Esophagus squamous epithelium (tissue), 4 donors: ENCODE results near the gene ODF2.

ENCODE experiments used
- POLR2A ChIP-seq, 4 donors: fragments of 450-650 bp; IDR thresholded peaks; one replicate each; pipeline ENCODE4 v1.6.1; 2017; ENCODE audit warnings: antibody characterized with exemption in 4 of 4, mild to moderate bottlenecking in 4 of 4, moderate library complexity in 3 of 4
- TF ChIP-seq, protein P1 (sequence below), 6 experiments: fragments of 450-650 bp in 4 of 6; fragments of 200-600 bp in 2 of 6; sonication (generic) in 2 of 6; IDR thresholded peaks; one replicate each; pipeline ENCODE4 v1.5.1; 2016 to 2019; ENCODE audit warnings: antibody characterized with exemption in 6 of 6, mild to moderate bottlenecking in 4 of 6, moderate library complexity in 4 of 6

DNA sequence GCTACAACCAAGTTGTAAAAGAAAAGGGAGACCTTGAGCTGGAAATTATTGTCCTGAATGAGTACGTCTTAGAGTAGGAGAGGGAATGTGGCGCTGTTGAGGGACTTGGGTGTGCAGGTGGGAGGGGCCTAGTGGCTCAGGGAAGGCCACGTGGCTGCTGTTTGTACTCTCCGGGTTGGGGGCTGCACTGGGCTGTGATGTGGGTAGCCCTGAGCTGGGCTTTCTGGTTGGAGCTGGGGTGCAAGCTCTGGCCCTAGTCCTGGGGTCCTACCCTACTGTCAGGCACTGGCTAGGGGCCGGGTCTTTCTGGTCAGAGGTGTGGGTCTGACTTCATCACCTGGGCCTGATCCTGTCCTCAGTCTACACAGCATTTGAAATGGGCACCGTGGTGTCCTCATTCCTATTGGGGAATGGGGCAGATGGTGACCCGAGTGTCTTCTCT, 29.6 kb downstream of the ODF2 start:
- TF ChIP-seq, protein P1, sequence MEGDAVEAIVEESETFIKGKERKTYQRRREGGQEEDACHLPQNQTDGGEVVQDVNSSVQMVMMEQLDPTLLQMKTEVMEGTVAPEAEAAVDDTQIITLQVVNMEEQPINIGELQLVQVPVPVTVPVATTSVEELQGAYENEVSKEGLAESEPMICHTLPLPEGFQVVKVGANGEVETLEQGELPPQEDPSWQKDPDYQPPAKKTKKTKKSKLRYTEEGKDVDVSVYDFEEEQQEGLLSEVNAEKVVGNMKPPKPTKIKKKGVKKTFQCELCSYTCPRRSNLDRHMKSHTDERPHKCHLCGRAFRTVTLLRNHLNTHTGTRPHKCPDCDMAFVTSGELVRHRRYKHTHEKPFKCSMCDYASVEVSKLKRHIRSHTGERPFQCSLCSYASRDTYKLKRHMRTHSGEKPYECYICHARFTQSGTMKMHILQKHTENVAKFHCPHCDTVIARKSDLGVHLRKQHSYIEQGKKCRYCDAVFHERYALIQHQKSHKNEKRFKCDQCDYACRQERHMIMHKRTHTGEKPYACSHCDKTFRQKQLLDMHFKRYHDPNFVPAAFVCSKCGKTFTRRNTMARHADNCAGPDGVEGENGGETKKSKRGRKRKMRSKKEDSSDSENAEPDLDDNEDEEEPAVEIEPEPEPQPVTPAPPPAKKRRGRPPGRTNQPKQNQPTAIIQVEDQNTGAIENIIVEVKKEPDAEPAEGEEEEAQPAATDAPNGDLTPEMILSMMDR (IDR thresholded peaks at IDR 0.05), result no peak
- no peak for TF ChIP-seq POLR2A (IDR thresholded peaks at IDR 0.05)
